HG03159 (cell line): ENCODE measurements around the gene TUBGCP3.

Experiments used
- ATAC-seq: cut with Tn5 transposase; IDR thresholded peaks from one replicate; pipeline ENCODE4 v1.9.1; 2021; ENCODE audit warnings: mild to moderate bottlenecking, moderate library complexity; ENCODE audit not compliant: unreplicated experiment

TUBGCP3 gene

DNA sequence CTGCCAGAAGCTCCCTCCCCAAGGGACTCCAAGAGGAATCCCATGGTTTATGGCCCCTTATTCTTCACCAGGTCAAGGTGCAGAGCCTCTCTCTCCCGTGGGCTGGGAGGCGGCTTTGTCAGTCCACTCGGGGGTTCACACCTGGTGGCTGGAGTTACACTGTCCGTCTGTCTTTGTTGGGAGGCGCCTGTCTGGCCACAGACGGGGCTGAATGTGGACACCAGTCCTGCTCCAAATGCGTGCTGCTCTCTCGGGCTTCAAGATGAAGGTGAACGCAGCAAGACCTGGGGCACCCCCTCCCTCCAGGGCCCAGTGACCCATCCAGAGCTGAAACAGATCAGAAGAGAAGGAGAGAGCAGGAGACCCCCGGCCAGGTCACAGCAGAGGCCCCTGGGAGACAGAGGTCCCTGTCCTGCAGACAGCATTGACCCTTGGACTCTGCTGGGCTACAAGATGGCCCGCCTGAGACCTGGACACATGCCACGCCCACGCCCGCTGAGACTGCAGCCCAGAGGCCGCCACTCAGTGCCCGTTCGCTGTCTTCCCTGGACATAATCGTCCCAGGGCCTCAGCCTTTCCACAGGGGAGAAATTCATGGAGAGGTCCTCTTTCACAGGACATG is 29.9 kb upstream of the TUBGCP3 start:
- ATAC-seq = no peak

DNA sequence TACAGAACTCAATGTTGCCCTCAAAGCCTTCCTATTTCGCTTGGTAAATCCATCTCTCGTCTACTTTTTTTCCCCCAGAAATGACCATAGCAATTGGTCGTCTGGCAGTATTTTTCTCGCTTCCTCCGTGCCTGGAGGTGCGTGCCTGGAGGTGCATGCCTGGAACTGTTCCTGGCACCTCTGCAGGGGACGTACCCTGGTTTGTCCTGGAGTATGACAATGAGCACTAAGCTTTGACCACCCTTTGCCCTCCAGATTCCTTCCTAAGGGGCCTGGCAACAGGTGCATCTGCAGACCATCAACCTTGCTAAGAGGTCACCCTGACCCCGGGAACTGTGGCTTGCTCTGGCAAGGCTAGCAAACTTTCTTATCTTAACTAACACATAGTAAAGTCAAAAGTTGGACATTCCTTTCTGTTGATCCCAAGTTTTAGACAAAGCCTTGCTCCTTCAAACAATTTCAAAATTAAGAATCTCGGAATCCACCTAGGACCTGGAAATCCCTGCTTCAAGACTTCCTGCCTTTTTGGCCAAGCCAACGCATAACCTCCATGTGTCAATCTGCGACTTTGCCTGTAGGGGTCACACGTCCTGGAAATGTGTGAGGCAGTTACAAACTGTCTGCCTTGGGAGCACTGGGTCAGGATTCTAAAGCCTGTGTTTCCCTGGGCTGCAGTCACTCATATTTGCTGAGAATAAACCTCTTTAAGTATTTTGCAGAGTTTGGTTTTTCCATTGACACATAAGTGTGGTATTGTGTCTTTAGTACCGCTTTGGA is 28.8 kb upstream of the TUBGCP3 start:
- ATAC-seq = peak; percentile 82

DNA sequence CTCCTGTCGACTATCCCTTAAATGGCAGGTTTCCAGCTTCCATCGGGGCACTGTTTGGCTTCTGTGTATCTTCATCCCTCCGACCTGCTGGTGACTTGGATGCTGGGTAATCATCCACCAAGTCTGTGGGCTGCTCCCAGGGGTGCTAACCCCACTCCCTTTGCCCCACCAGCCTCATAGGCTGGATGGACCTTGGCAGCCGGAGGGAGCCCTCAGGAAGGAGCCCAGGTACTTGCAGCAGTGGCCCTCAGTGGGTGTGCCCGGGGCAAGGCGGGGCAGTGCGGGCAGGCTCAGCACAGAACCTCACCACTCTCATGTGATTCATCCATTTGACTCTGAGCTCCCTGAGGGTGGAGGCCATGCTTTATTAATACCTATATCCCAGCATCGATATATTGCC is 27.4 kb upstream of the TUBGCP3 start:
- ATAC-seq = no peak

DNA sequence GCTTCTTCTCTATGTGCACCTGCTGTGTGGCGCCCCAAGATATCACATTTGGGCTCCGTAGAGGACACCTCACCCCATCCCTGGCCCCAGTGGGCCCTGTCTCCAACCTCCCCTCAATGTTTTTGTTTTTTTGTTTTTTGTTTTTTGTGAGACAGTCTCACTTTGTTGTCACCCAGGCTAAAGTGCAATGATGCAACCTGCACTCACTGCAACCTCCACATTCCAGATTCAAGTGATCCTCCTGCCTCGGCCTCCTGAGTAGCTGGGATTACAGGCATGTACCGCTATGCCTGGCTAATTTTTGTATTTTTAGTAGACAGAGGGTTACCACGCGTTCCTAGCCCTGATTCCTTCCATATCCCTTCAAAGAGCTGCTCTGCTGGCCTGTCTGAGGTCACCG is 26.9 kb upstream of the TUBGCP3 start:
- no peak for ATAC-seq

DNA sequence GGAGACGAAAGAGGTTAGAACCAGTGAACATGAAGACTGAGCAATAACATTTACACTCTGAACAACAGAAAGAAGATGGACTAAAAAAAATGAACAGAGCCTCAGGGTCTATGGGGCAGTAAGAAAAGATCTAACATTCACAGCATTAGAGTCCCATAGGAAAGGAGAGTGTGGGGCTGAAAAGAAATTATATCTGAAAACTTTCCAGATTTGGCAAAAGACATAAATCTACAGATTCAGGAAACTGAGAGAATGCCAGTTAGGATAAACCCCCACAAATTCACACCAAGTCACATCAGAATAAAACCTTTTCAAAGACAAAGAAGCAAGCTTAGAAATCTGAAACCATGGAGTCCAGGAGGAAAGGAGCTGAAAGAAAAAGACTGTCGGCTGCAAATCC is 20.3 kb upstream of the TUBGCP3 start:
- no peak for ATAC-seq

DNA sequence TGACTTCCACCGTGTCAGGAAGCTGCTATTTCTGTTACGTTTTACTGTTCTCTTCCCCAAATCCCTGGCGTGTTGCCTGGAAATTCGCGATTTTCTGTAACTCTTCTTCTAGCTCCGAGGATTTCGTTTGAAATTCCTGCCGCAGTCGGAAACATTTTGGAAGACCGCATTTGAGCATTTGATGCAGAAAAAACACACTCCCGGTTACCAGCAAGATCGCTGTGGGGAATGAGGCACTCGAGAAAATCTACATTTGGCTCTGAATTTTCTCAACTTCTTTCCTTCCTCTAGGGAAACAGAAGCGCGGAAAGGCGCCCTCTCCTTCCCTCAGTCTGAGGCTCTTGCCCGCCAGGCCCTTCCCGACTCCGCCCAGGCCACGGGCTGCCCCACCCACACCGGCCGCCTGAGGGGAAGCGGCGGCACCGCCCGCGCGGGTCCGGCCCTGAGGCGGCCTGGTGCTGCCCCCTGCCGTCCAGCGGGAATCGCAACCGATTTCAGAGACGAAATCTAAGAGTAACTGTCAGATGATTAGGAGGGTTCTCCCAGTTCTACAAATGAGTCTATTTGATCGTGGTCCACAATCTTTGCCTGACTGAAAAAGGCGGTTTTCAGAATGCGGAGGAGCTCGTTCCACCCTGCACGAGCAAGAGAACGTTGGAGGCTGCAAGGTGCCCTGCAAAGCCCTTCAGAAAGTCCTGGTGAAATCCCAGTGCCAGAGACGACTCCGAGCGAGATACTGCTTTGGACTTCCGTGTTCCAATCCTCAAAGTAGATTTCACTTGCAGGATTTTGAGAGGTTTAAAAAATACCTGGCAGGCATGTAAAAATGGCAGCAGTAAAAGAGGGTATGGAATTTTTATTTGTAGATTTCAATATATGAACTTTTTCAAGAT is 18.4 kb upstream of the TUBGCP3 start:
- ATAC-seq = peak; percentile 99

DNA sequence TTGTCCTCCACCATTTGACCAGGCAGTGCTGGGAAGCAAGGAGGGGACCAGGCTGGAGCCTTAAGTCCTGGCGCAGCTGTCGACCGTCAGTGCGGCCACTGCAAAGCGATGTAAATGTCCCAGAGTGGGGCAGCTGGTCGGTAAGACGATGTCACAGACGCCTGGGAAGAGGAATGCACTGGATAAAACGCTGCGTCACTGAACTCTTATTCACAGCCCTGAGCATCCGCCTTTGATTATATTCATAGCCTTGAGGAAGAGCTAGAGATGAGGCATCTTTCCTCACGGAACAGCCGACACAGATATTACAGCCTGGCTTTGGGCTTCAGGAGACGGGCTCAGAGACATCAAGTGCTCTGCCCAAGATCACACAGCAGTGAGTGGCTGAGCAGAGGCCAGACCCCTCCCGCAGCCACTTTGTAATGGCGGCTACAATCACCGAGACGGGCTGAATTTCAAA is 17.6 kb upstream of the TUBGCP3 start:
- no peak for ATAC-seq

DNA sequence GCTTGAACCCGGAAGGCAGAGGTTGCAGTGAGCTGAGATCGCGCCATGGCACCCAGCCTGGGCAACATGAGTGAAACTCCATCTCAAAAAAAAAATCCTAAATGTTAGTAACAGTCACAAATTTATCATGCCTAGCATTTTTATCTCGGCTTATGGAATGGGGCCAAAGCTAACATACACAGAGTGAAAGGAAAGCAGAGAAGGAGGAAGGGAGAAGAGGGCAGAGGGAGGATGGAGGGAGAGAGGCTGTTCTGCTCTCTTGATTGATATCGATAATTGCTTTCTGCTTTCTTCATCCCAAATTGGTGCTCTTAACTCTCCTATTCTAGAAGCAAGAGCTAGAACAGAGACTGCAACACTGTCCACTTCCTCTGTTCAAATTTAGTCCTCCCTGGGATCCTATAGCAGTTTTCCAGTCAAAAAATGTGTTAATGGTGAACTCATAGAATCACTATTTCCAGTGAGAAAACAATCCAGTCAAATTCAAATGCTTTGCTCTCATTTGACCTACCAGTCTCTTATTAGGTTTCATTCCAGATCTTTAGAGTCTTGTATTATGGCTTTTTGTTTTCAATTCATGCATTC is 15.8 kb upstream of the TUBGCP3 start:
- no peak for ATAC-seq

DNA sequence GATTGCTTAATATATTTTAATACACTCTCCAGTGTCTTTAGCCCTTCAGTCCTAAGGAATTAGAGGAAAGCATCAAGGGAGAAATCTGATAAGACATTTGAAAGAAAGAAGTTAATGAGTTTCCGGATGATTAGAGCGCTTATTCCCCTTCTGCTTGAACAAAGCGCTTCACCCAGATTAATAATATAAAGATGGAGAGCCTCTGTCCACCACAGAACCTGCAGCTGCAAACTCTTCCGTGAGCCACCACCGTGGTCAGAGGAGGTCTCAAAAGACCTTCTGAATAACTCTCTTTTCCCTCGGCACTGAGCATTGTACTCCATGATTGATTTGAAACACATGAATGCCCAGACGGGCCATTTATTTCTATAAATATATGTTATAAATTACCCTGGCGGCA is 14.2 kb upstream of the TUBGCP3 start:
- no peak for ATAC-seq

DNA sequence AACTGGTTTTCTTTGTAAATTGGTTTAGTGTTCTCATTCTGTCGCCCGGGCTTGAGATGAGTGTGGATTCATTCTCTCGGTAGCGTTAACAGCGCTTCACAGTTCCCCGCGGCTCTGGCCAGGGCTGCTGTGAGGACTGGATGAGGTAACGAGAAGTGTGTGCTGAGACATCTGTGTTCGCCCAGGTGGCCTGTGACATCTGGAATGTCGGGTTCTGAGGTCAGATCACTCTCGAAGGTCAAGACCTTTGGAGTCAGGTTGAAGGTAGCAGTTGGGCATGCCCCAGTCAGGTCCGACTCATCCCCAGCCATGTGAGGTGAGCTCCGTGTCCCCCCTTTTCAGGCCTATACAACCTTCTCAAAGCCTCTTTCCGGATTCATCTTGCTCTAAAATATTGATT is 13.4 kb upstream of the TUBGCP3 start:
- ATAC-seq = no peak

DNA sequence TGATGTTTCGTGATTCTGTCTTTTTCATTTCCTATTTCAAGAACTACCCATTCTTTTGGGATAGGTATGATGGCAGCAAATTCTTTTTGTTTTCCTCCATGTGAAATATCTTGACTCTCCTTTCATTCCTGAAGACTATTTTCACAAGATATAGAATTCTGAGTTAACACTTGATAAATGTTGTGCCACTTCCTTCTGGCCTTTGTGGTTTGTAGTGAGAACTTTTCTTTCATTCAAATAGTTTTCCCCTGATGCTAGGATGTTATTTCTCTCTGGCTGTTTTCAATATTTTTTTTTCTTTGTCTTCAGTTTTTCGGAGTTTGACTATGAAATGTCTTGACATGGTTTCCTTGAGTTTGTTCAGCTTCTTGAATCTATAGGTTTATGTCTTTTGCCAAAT is 8.3 kb upstream of the TUBGCP3 start:
- ATAC-seq = no peak

DNA sequence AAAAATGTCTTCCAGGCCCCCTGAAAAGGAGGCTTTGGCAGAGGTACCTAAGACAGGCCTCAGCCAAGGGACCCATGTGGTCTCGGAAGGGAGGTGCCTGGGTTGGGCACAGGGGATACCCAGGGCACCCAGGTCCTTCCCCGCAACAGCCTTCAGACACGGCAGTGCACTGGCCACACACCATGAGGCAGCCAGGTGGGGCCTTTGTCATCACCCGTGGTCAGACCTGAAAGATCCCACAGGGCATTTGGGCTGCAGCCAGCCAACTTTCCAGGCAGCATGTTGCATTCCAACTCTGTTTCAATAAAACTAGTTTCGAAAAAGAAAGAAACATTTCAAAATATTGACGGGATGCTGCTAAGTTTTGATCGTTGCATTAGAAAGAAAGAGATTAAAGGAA is 4.7 kb upstream of the TUBGCP3 start:
- ATAC-seq = no peak

DNA sequence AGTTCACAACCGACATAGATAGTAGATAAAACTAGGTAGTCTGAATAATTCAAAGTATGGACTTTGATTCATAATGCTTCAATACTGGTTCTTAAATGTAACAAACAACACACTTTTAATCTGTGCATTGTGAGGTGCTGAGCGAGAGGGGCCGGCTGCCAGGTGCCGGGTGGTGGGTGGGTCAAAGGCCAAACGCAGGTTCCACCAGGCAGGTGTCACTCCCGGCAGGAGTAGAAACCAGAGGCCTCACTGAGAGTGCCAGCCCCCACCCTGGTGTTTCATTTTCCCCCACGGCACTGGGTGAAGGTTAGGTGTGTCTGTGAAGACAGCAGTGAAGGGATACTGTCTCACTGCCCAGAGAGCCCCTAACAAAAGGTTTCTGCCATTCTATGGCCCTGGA is 4.2 kb upstream of the TUBGCP3 start:
- ATAC-seq = no peak

DNA sequence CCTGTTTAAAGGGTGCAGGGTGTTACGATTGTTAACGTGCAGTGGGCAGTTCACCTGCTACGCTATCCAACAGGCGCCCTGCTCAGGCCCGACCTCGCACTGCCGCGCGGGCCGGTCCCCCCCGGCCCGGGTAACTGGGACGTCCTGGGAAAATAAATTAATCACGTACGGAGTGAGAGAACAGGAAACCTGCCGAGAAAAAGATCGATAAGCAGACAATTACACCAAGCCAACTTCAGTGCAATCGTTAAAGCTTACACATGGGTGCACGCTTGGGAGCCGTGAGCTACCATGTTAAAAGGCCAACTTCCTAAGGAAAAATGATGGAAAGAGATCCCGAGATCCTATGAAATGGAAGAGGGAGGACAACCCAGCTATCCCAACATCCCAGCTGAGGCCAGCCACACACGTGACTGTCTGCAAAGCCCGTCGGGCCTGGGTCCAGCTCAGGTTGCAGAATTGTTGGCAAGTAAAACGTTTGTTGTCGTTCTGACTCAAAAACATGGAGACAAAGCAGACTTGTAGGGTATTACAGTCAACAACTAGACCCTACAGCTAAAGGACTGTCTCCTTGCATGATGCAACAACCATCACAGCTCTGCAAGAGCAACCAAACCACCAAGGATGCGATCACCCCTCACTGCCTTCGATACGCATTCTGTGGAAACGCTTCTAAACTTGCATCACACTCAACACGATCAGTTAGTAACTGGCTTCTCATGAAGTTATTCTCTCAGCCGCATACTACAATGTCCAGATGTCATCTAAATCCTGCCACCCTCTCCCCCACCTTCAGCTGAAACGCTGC is 741 bp upstream of the TUBGCP3 start:
- no peak for ATAC-seq

DNA sequence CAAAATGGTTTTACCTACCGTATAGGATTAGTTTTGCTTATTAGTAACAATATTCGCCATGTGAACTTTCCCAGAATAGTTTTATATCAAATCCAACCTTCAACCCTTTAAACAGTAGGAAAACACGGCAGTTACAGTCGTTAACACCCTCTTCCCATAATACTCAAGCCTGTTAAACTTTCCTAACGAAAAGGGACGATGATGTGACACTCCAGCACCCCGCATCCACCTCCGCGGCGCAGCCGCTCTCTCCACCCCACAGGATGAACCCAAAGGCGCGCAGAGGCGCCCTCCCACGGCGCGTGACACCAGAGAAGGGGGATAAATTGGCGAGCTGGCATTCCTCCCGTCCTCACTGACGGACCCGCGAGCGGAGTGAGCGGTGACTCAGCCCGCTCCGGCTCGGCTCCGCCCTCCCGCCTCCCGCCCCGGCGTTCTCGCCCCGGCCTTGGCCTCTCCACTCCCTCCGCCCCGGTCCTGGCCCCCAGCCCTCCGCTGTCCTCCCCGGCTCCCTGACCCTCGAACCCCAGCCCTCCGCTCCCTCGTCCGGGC is 665 bp downstream of the TUBGCP3 start:
- peak; percentile 37 for ATAC-seq

DNA sequence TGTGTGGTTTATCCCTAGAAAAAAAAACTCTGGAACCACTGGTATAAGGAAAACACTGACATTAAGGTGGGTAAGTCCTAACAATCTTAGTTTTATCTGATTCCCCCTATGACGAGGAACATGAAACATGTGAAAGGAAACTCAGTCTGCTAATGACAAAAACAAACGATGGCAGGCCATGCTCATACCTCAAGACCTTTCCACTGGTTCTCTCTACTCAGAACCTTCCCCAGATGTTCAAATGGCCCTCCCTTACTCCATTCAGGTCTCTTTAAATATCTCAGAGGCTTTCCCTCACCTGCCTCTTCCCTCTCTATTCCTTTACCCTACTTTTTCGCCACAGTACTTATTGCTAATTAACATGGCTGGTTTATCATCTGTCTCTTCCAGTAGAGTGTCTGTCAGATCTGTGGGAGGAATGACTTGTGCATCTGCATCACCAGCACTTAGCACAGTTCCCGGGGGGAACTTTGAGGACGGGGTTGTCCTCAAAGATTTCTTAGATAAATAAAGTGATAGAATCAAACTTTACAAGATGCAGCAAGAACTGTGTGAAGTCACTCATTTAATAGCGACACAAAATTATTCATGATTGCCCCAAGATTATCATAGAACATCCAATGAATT is 1.5 kb downstream of the TUBGCP3 start:
- ATAC-seq = no peak

DNA sequence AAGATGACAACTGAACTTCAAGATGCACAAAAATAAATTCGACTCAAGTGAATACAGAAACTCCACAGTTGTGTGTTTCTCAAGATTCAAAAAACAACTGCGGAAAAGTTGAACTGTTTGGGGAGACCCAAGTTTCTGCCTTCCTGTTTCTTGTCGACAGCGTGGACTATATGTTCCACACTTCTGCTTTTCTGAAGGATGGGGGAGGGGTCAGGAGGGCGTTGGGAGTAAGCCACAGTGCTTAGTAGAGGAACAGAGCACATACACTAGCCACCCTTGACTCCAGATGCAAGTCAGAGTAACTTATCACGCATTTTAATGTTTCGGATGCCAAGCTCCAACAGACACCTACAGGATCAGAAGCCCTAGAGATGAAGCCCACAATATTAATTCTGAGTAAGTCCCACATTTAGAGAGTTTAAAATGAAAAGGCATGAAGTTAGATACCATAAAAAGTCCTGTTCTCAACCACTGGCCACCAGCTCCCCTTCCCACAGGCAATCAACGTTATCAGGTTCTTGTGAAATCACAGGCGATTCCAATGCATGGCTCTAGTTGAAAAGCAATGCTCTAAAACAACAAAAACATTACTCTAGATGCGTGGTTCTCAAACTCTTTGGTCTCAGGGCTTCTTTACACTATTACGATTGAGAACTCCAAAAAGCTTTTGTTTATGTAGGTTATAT is 4.2 kb downstream of the TUBGCP3 start:
- ATAC-seq = peak; percentile 48

DNA sequence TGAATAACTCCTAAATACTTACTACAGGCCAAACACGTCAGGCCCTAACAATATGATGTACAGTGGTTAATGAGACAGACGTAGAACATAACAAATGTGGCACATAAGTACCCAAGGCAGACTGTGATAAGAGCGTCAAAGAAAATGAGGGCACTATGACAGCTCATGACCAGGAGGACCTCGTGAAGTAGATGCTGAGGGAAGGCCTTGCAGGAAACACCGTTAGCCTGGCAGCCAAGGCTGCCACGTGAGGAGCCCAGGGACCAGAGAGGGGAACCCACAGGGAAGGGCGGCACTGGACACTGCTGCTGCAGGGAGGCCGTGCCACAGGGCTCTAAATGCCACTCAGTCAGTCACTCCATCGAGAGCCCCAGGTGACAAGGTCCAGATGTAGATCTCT is 5.7 kb downstream of the TUBGCP3 start:
- no peak for ATAC-seq

DNA sequence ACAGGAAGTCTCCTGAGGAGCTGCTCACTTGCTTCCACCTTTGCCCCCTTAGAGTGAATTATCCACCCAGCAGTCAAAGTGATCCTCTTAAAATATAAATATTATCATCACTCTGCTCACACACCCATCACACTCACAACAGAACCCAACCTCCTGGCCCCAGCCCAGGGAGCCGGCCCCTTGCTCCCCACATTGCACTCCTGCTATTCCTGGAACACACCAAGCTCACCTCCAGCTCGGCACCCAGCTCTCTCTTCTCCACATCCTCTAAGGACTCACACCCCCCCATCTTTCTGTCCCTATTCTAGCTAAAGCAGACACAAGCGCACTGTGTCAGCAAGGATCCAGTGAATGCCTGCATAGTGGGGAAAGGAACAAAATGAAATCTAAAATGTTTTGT is 7.0 kb downstream of the TUBGCP3 start:
- ATAC-seq = no peak
